Keratinocyte (primary cell): Measurements from ENCODE around the gene PARP3. TPM values are rescaled to one million over a fixed set of nuclear protein-coding genes. Genes with fewer than 3 reads are reported as not detected.

Experiments used
- DNase-seq: peaks from one replicate; pipeline ENCODE4 v3.0.0-alpha.2; 2011; ENCODE audit warnings: low read depth, missing footprints, low spot score
- FAIRE-seq: peaks from 2 replicates; lab custom pipeline; 2011; peaks lifted over from hg19 to GRCh38; lab: Jason Lieb, UNC
- H2AFZ ChIP-seq: 2 replicates; pipeline ENCODE4 v1.6.0; 2012; ENCODE audit warnings: low read length, control low read depth, inconsistent platforms; ENCODE audit not compliant: control insufficient read depth
- H3K27ac ChIP-seq: 2 replicates; pipeline ENCODE4 v1.5.1; 2011; ENCODE audit warnings: low read length; ENCODE audit not compliant: control insufficient read depth, insufficient read depth
- H3K27me3 ChIP-seq: 3 replicates; pipeline ENCODE4 v1.6.0; 2011; ENCODE audit warnings: low read length; ENCODE audit not compliant: control insufficient read depth, insufficient read depth; ENCODE audit errors: extremely low read depth
- H3K36me3 ChIP-seq, 2 experiments: 2 replicates in 1 of 2; 3 replicates in 1 of 2; pipeline ENCODE4 v1.5.1; 2011; ENCODE audit warnings: low read length in 2 of 2, mild to moderate bottlenecking in 1 of 2; ENCODE audit not compliant: control insufficient read depth in 2 of 2, insufficient read depth in 2 of 2; ENCODE audit errors: extremely low read depth in 1 of 2
- H3K4me1 ChIP-seq: 3 replicates; pipeline ENCODE4 v1.5.1; 2011; ENCODE audit warnings: low read length; ENCODE audit not compliant: control insufficient read depth, insufficient read depth; ENCODE audit errors: extremely low read depth
- H3K4me2 ChIP-seq: 3 replicates; pipeline ENCODE4 v1.6.0; 2011; ENCODE audit warnings: low read depth, low read length; ENCODE audit not compliant: control insufficient read depth, insufficient read depth; ENCODE audit errors: extremely low read depth
- H3K4me3 ChIP-seq, 3 experiments: fragments of 200-600 bp in 1 of 3; sonication (generic) in 1 of 3; 2 replicates in 2 of 3; 3 replicates in 1 of 3; pipeline ENCODE4 v1.5.1; 2011 to 2016; ENCODE audit warnings: low read length in 3 of 3, mild to moderate bottlenecking in 3 of 3, control low read depth in 2 of 3, inconsistent platforms in 1 of 3, low read depth in 1 of 3, mixed read lengths in 1 of 3, mixed run types in 1 of 3, moderate library complexity in 1 of 3; ENCODE audit not compliant: control insufficient read depth in 2 of 3, insufficient read depth in 2 of 3; ENCODE audit errors: extremely low read depth in 1 of 3
- H3K79me2 ChIP-seq: 2 replicates; pipeline ENCODE4 v1.6.0; 2012; ENCODE audit warnings: low read length; ENCODE audit not compliant: control insufficient read depth, insufficient read depth
- H3K9ac ChIP-seq: 3 replicates; pipeline ENCODE4 v1.6.0; 2011; ENCODE audit warnings: low read length; ENCODE audit not compliant: control insufficient read depth, insufficient read depth; ENCODE audit errors: extremely low read depth
- H3K9me1 ChIP-seq: 3 replicates; pipeline ENCODE4 v1.6.0; 2011; ENCODE audit warnings: low read length; ENCODE audit not compliant: control insufficient read depth, insufficient read depth; ENCODE audit errors: extremely low read depth
- H3K9me3 ChIP-seq: 2 replicates; pipeline ENCODE4 v1.5.1; 2012; ENCODE audit warnings: low read depth, low read length; ENCODE audit not compliant: control insufficient read depth
- H4K20me1 ChIP-seq: 3 replicates; pipeline ENCODE4 v1.6.0; 2011; ENCODE audit warnings: low read length; ENCODE audit not compliant: control insufficient read depth, insufficient read depth; ENCODE audit errors: extremely low read depth
- EZH2 ChIP-seq: IDR thresholded peaks from one replicate; pipeline ENCODE4 v1.6.1; 2012; ENCODE audit warnings: inconsistent platforms, mild to moderate bottlenecking, low read length, moderate library complexity
- dilution Hi-C: fragments of 300-500 bp; cut with MboI; formaldehyde crosslinking; loops from one replicate; pipeline ENCODE4 v1.7.0; 2020; ENCODE audit warnings: low sequenced_read_pairs; ENCODE audit not compliant: extremely low pct_ligation_motif_present
- polyA plus RNA-seq, 5 experiments: library from polyadenylated mRNA; depleted of rRNA in 3 of 5; stranded (reverse) in 3 of 5; stranded (forward) in 1 of 5; unstranded in 1 of 5; fragments of >200 nt; gene quantifications; 1 replicate in 1 of 5; 2 replicates in 3 of 5; 3 replicates in 1 of 5; pipeline versions ENCODE4 v1.2.1 to v1.2.3, GENCODE V29; 2011 to 2012; ENCODE audit warnings: missing spikeins in 2 of 5, low read depth in 1 of 5, low replicate concordance in 1 of 5
- TF ChIP-seq, protein P1 (sequence below), 3 experiments: IDR thresholded peaks in 1 of 3; conservative IDR thresholded peaks in 1 of 3; optimal IDR thresholded peaks in 1 of 3; 2 replicates in 2 of 3; 3 replicates in 1 of 3; pipeline versions ENCODE3 to v1.5.1; 2011; ENCODE audit warnings: low read length in 3 of 3, mild to moderate bottlenecking in 3 of 3, moderate library complexity in 2 of 3, control low read depth in 1 of 3, inconsistent platforms in 1 of 3; ENCODE audit not compliant: insufficient read depth in 2 of 3; ENCODE audit errors: extremely low read depth in 1 of 3

The PARP3 gene
- polyA plus RNA-seq, 1 donor (not counting 4 experiments of a cell fraction or from before 2014, with no cell fraction given): 6.4 TPM

DNA sequence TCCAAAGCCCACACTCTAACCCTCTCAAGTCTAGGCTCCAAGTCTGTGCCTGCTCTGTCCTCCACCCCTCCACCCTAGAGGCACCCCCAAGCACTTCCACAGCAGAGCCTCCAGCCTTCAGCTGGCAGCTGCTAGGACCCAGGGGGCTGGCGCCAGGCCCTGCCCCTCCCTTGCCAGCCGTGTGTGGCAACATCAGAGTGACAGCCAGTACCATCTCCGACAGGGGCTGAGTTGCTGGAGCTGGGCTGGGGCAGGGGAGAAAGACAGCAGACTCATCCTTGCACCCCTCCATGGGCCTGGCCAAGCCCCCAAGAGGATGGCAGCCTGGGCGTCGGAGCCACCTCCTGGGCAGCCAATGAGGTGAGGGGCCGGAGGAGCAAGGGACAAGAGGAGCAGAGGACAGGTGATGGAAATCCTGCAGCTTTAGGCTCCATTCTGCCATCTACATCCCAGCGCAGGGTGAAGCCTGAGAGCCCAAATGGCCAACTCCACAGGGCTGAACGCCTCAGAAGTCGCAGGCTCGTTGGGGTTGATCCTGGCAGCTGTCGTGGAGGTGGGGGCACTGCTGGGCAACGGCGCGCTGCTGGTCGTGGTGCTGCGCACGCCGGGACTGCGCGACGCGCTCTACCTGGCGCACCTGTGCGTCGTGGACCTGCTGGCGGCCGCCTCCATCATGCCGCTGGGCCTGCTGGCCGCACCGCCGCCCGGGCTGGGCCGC, 13.2 kb downstream of the PARP3 start, which contains the start of gene GPR62:
Gene GPR62 (plus strand): TSS at position 207 of the 718 bp plus-strand sequence. CDS start 272 bp downstream, at position 479.
- Histone ChIP-seq H4K20me1 (no peaks in the 10 kb centered on the region), H3K9me3 (no peaks in the 10 kb centered on the region), H3K9ac (no peak within 1 kb of the TSS), H3K27ac (no peak within 1 kb of the TSS), H3K4me2 (peak within 1 kb of the TSS; percentile 54), H3K27me3 (peaks cover 28% of the 10 kb centered on the region), H2AFZ (no peak within 1 kb of the TSS), H3K79me2 (no peaks in the 10 kb centered on the region), H3K9me1 (no peaks in the 10 kb centered on the region), H3K4me1 (peaks cover 11% of the 10 kb centered on the region), H3K4me3 (peak within 1 kb of the TSS in 1 of 3 experiments; percentile 20), H3K36me3 (peaks cover 0 to 19% of the 10 kb centered on the region in 2 experiments)
- DNase-seq: no peak
- dilution Hi-C loops: no loop called here
- no peak for FAIRE-seq
- TF ChIP-seq, protein P1, sequence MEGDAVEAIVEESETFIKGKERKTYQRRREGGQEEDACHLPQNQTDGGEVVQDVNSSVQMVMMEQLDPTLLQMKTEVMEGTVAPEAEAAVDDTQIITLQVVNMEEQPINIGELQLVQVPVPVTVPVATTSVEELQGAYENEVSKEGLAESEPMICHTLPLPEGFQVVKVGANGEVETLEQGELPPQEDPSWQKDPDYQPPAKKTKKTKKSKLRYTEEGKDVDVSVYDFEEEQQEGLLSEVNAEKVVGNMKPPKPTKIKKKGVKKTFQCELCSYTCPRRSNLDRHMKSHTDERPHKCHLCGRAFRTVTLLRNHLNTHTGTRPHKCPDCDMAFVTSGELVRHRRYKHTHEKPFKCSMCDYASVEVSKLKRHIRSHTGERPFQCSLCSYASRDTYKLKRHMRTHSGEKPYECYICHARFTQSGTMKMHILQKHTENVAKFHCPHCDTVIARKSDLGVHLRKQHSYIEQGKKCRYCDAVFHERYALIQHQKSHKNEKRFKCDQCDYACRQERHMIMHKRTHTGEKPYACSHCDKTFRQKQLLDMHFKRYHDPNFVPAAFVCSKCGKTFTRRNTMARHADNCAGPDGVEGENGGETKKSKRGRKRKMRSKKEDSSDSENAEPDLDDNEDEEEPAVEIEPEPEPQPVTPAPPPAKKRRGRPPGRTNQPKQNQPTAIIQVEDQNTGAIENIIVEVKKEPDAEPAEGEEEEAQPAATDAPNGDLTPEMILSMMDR (optimal IDR thresholded peaks at IDR 0.05 in 1 of 3, IDR thresholded peaks at IDR 0.05 in 1 of 3, conservative IDR thresholded peaks at IDR 0.05 in 1 of 3; ENCODE audit: extremely low read depth in 1 of 3, insufficient read depth in 2 of 3, low read length in 3 of 3): no peak
- peak; percentile 67 for TF ChIP-seq EZH2

DNA sequence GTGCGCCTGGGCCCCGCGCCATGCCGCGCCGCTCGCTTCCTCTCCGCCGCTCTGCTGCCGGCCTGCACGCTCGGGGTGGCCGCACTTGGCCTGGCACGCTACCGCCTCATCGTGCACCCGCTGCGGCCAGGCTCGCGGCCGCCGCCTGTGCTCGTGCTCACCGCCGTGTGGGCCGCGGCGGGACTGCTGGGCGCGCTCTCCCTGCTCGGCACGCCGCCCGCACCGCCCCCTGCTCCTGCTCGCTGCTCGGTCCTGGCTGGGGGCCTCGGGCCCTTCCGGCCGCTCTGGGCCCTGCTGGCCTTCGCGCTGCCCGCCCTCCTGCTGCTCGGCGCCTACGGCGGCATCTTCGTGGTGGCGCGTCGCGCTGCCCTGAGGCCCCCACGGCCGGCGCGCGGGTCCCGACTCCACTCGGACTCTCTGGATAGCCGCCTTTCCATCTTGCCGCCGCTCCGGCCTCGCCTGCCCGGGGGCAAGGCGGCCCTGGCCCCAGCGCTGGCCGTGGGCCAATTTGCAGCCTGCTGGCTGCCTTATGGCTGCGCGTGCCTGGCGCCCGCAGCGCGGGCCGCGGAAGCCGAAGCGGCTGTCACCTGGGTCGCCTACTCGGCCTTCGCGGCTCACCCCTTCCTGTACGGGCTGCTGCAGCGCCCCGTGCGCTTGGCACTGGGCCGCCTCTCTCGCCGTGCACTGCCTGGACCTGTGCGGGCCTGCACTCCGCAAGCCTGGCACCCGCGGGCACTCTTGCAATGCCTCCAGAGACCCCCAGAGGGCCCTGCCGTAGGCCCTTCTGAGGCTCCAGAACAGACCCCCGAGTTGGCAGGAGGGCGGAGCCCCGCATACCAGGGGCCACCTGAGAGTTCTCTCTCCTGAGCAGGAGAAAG, 14.0 kb downstream of the PARP3 start:
- H3K4me3 ChIP-seq: peak overlapping the region in 1 of 3 experiments; percentile 20
- H2AFZ ChIP-seq: no peak overlapping the region
- no peak overlapping the region for H3K9ac ChIP-seq

More for the DNA sequence above, 14.0 kb downstream of the PARP3 start:
- no peak for FAIRE-seq
- no peaks in the 10 kb centered on the region for H3K9me3 ChIP-seq
- dilution Hi-C loops: no loop called here
- H3K4me2 ChIP-seq: peak overlapping the region; percentile 54
- no peaks in the 10 kb centered on the region for H3K9me1 ChIP-seq
- peaks cover 0 to 21% of the 10 kb centered on the region in 2 experiments for H3K36me3 ChIP-seq
- DNase-seq: no peak
- peaks cover 26% of the 10 kb centered on the region for H3K27me3 ChIP-seq
- no peak overlapping the region for H3K27ac ChIP-seq
- H3K79me2 ChIP-seq: no peaks in the 10 kb centered on the region
- TF ChIP-seq EZH2: no peak
- TF ChIP-seq, protein P1 (optimal IDR thresholded peaks at IDR 0.05 in 1 of 3, IDR thresholded peaks at IDR 0.05 in 1 of 3, conservative IDR thresholded peaks at IDR 0.05 in 1 of 3; ENCODE audit: extremely low read depth in 1 of 3, insufficient read depth in 2 of 3, low read length in 3 of 3): peak; percentile 53 to 80 (median 68)
- H3K4me1 ChIP-seq: peaks cover 11% of the 10 kb centered on the region
- no peaks in the 10 kb centered on the region for H4K20me1 ChIP-seq
